ENCODE data around the gene WDPCP.

GRCh38 chr2:63159262-63159661 lies 429.0 kb downstream of the WDPCP start:
- no peak for TF ChIP-seq CTCF (IDR thresholded peaks at IDR 0.05; ENCODE audit: low read depth, low read length, poor library complexity, severe bottlenecking)
- TF ChIP-seq EZH2phosphoT487 (IDR thresholded peaks at IDR 0.05; ENCODE audit: borderline replicate concordance, low read length), result no peak
